H1 (cell line): ENCODE results near the gene LRCH1.

Experiments used
- CBX5 ChIP-seq: fragments of 300-800, 300-1000 bp; sonication (generic); IDR thresholded peaks from 2 replicates; pipeline ENCODE4 v1.7.1; 2016; ENCODE audit warnings: antibody characterized with exemption, low read length, low read depth
- EZH2 ChIP-seq: fragments of 200-600 bp; sonication (generic); IDR thresholded peaks from 2 replicates; pipeline ENCODE4 v1.7.1; 2012; ENCODE audit warnings: low read depth, mild to moderate bottlenecking, moderate library complexity, low read length, inconsistent platforms; ENCODE audit not compliant: severe bottlenecking
- HDAC2 ChIP-seq, 2 experiments: fragments of 300-600 bp in 1 of 2; sonication (generic) in 1 of 2; IDR thresholded peaks; 2 replicates each; pipeline ENCODE4 v1.6.1; 2011 to 2012; ENCODE audit warnings: low read depth in 2 of 2, low read length in 2 of 2, mild to moderate bottlenecking in 2 of 2, moderate library complexity in 2 of 2, borderline replicate concordance in 1 of 2, inconsistent platforms in 1 of 2
- POLR2AphosphoS5 ChIP-seq: IDR thresholded peaks from 2 replicates; pipeline ENCODE4 v1.6.1; 2011; ENCODE audit warnings: low read depth, low read length
- SP1 ChIP-seq: IDR thresholded peaks from 2 replicates; pipeline ENCODE4 v1.6.1; 2011; ENCODE audit warnings: low read depth, low read length
- TAF1 ChIP-seq: IDR thresholded peaks from 2 replicates; pipeline ENCODE4 v1.6.1; 2011; ENCODE audit warnings: mild to moderate bottlenecking, low read depth, low read length
- YY1 ChIP-seq: IDR thresholded peaks from 2 replicates; pipeline ENCODE4 v1.6.1; 2011; ENCODE audit warnings: low read depth, mild to moderate bottlenecking, low read length
- TF ChIP-seq, protein P1 (sequence below): IDR thresholded peaks from 2 replicates; pipeline ENCODE4 v1.6.1; 2012; ENCODE audit warnings: inconsistent platforms
- TF ChIP-seq, protein P2 (sequence below), 3 experiments: IDR thresholded peaks; 1 replicate in 2 of 3; 2 replicates in 1 of 3; pipeline versions ENCODE4 v1.5.1 to v1.6.1; 2011; ENCODE audit warnings: low read length in 3 of 3, mild to moderate bottlenecking in 3 of 3, inconsistent platforms in 2 of 3, low read depth in 1 of 3, moderate library complexity in 1 of 3; ENCODE audit not compliant: insufficient read depth in 1 of 3; ENCODE audit errors: control extremely low read depth in 1 of 3

DNA sequence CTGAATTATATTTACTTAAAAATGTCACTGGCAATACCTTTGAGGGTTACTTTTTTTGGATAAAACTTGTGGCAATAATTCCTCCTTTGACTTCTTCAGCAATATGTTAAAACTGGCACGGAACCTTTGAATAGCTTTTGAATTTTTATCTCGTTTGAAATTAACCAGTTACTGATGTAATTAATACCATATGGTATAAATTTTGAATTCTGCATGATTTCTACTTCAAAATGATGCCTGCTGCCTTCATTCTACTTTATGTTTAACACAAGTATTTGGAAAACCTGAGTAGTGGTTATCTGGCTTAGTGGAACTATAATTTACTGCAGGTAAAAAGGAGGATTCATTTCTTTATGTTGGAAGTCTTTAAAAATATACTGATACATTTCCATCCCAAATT, 85.3 kb downstream of the LRCH1 start:
- TF ChIP-seq POLR2AphosphoS5 (no peak), YY1 (no peak), CBX5 (no peak), HDAC2 (IDR thresholded peaks at IDR 0.05; ENCODE audit: borderline replicate concordance in 1 of 2, low read depth in 2 of 2, low read length in 2 of 2) (no peak), SP1 (no peak), TAF1 (no peak), EZH2 (no peak)
- TF ChIP-seq, protein P1, sequence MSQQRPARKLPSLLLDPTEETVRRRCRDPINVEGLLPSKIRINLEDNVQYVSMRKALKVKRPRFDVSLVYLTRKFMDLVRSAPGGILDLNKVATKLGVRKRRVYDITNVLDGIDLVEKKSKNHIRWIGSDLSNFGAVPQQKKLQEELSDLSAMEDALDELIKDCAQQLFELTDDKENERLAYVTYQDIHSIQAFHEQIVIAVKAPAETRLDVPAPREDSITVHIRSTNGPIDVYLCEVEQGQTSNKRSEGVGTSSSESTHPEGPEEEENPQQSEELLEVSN: no peak
- TF ChIP-seq, protein P2, sequence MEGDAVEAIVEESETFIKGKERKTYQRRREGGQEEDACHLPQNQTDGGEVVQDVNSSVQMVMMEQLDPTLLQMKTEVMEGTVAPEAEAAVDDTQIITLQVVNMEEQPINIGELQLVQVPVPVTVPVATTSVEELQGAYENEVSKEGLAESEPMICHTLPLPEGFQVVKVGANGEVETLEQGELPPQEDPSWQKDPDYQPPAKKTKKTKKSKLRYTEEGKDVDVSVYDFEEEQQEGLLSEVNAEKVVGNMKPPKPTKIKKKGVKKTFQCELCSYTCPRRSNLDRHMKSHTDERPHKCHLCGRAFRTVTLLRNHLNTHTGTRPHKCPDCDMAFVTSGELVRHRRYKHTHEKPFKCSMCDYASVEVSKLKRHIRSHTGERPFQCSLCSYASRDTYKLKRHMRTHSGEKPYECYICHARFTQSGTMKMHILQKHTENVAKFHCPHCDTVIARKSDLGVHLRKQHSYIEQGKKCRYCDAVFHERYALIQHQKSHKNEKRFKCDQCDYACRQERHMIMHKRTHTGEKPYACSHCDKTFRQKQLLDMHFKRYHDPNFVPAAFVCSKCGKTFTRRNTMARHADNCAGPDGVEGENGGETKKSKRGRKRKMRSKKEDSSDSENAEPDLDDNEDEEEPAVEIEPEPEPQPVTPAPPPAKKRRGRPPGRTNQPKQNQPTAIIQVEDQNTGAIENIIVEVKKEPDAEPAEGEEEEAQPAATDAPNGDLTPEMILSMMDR (IDR thresholded peaks at IDR 0.05; ENCODE audit: control extremely low read depth in 1 of 3, insufficient read depth in 1 of 3, low read depth in 1 of 3, low read length in 3 of 3): no peak
